HG02884 (cell line): ENCODE data around the gene PRAMEF10.
"Not testable (repeated sequence)": the region's sequence is repeated elsewhere in the genome, so short reads cannot be mapped to it uniquely, and the experiment has no call there.

Experiments
- ATAC-seq: cut with Tn5 transposase; IDR thresholded peaks from one replicate; pipeline ENCODE4 v1.9.1; 2021; ENCODE audit warnings: mild to moderate bottlenecking, moderate library complexity; ENCODE audit not compliant: unreplicated experiment

PRAMEF10 gene

GRCh38 chr1:12898170-12898569 is at the start of gene PRAMEF10:
TSS of gene PRAMEF10 (minus strand) at chr1:12898270. CDS start at chr1:12895847, 2,423 bp downstream.
- not testable (repeated sequence) for ATAC-seq

GRCh38 chr1:12947480-12947879 is 49.4 kb upstream of the PRAMEF10 start, which contains the start of gene PRAMEF6:
TSS of gene PRAMEF6 (minus strand) at chr1:12947580. CDS start at chr1:12942518, 5,062 bp downstream.
- ATAC-seq, result not testable (repeated sequence)

GRCh38 chr1:12924368-12924767 is 26.3 kb upstream of the PRAMEF10 start:
- not testable (repeated sequence) for ATAC-seq

GRCh38 chr1:12921749-12922148 is 23.7 kb upstream of the PRAMEF10 start:
- not testable (repeated sequence) for ATAC-seq

GRCh38 chr1:12916310-12916709 is 18.2 kb upstream of the PRAMEF10 start, which contains the start of gene PRAMEF7:
TSS of gene PRAMEF7 (plus strand) at chr1:12916610. CDS start at chr1:12917693, 1,083 bp downstream.
- not testable (repeated sequence) for ATAC-seq

- not testable (repeated sequence) for ATAC-seq
Observed at GRCh38 chr1:12903793-12904572, 5.9 kb upstream of the PRAMEF10 start.

GRCh38 chr1:12899186-12899585 is 1.1 kb upstream of the PRAMEF10 start:
- ATAC-seq, result not testable (repeated sequence)

- ATAC-seq, result not testable (repeated sequence)
Observed at GRCh38 chr1:12886101-12886500, 12.0 kb downstream of the PRAMEF10 start, which contains the start of gene PRAMEF4. TSS of gene PRAMEF4 (minus strand) at chr1:12886201. CDS start at chr1:12883394, 2,807 bp downstream.

- not testable (repeated sequence) for ATAC-seq
Observed at GRCh38 chr1:12878453-12878852, 19.6 kb downstream of the PRAMEF10 start.

GRCh38 chr1:12863131-12863880 is 34.8 kb downstream of the PRAMEF10 start:
- ATAC-seq, result not testable (repeated sequence)

GRCh38 chr1:12856786-12857185 is 41.3 kb downstream of the PRAMEF10 start, which contains the start of gene PRAMEF2:
TSS of gene PRAMEF2 (plus strand) at chr1:12857086. CDS start at chr1:12859010, 1,924 bp downstream.
- ATAC-seq, result not testable (repeated sequence)

- ATAC-seq, result no peak
Observed at GRCh38 chr1:12851779-12852178, 46.3 kb downstream of the PRAMEF10 start.

- not testable (repeated sequence) for ATAC-seq
Observed at GRCh38 chr1:12848620-12849019, 49.5 kb downstream of the PRAMEF10 start, which contains the start of gene HNRNPCL1. TSS of gene HNRNPCL1 (minus strand) at chr1:12848720. CDS start at chr1:12848289, 431 bp downstream.
